HS-5 (cell line): ENCODE measurements around the gene GBA2.
A peak's percentile ranks its signal among the peaks of the same experiment; 100 is the strongest.

Experiments used
- DNase-seq: peaks from one replicate; pipeline ENCODE4 v3.0.0-alpha.2; 2012; ENCODE audit warnings: low read depth

GBA2 gene

GRCh38 chr9:35690614-35691333 is 58.3 kb downstream of the GBA2 start:
- DNase-seq = no peak

GRCh38 chr9:35690294-35690613 is 58.8 kb downstream of the GBA2 start:
- no peak for DNase-seq

DNA sequence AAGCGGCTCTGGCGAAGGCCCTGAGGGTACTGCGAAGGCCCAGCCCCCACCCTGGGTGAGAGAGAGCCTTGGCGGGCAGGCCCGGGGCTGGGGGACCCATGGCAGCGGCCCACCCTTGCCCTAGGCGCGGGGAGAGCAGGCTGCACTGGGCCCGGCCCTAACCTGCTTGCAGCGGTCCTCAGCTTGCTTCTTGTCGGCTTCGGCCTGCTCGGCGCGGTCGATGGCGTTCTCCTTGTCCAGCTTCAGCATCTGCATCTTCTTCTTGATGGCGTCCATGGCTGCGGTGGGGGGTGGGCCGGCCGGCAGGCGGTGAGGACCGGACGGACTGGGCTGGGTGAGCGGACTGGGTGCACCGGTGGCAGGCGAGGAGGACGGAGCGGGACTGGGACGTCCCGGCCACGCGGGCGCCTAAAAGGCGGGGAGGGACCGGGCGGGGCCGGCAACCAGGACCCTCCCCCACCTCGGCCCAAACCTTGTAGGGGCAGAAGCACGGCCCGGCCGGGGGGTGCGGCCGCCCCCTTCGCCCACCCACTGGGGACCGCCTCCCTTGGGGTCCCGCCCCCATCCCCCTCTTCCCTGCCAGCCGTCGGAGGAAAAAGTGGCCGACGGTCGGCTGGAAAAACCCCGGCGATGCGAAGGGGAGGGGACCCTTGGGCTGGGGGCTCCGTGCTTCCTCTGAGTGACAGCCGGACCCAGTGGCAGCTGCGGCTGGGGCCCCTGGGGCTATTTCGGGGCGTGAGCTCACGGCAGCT is 59.3 kb downstream of the GBA2 start, which contains the start of gene TPM2:
Gene TPM2, minus strand, starts transcription at position 384 of the 752 bp plus-strand sequence. Its CDS starts 108 bp downstream, at position 276.
- DNase-seq = no peak

DNA sequence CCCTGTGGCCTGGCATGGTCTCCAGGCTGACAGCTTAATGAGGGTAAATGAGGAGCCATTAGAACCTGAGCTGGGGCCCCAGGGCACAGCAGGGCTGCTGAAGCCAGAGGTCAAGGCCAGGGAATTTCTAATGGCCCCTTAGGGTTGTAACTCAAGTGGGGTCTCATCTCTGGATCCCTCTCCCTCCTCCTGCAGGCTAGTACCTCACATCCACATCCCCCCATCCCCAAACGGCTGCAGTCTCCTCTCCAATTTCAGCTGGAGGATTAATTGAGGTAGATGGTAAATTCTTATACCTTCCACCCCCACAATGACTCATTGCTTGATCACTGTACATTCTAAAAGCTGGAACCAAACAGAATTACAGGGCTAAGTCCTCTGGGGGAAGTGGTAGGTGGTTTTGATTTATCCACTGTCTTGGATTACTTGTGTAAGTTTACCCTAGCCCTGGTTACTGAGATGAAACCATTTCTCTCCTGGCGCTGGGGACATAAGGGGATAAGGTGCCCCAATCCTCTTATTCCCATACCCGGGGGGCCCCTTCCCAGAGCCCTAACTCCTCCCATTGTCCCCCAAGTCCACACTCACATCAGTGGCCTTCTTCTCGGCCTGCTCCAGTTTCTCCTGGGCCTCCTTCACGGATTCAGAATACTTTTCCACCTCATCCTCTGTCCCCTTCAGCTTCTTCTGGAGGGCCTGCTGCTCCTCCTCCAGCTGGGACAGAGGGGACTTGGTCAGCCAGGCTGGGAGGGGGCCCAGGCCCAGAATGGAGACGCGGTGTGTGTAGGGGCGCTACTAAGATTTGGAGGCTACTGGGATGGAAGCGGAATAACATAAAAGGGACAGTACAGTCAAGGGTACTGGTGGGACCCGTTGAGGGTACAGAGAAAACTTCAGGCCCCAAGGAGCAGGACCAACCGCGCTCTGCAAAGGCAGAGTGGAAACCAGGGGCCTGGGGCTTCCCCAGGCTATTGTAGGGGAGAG is 60.2 kb downstream of the GBA2 start:
- DNase-seq = peak; percentile 75

DNA sequence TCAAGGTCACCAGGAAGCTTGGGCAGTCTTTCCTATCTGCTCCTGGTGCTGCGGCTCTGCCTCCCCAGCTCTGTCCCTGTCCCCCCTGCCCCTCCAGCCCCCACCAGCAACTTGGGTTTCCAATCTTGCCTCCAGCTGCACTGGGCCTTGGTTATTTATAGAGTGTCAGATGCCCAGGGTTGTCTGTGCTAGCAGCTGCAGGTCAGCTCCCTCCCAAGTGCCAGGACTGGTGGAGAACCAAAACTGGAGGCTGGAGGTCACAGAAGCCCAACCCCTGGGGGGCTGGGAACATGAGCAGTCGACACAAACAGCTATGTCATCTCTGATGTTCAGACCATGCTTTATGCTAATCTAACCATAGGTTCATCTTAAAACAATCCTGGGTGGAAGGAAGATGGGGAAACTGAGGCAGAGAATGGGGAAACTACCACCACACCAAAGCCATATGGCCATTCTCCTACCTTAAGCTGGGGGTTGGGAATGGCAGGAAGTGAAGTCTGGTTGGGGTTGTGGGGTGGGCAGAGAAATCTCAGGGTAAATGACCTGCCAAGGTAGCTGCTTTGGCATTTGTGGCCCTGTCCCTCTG is 61.0 kb downstream of the GBA2 start:
- DNase-seq = no peak

DNA sequence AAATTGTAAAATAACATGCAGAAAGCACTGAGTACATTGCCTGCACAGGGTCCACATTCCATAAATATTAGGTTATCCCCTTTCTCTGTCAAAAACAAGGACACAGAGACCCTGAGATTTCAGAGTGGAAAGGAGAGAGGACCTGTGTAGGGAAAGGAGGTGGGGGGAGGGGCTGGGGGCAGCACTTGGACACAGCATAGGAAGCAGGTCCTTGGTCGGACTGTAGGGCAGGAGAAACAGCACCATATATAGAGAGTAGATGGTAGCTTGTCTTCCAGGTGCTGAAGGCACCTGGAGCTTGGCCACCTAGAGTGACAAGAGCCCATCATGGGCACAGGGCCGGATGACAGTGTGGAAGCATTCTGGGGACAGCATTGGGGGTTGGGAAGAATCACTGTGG is 61.7 kb downstream of the GBA2 start:
- no peak for DNase-seq
